Stimulated activated CD4-positive, alpha-beta T cell treated with anti-CD3 and anti-CD28 coated beads, TNF-alpha, amount 100 ng/mL, for 1 hour (primary cell): Measurements from ENCODE around the gene TEX51.

Experiments
- DNase-seq, 3 donors: peaks; one replicate each; pipeline ENCODE4 v3.0.0-alpha.2; 2020; ENCODE audit warnings: low read depth in 3 of 3, low spot score in 1 of 3

The TEX51 gene

DNA sequence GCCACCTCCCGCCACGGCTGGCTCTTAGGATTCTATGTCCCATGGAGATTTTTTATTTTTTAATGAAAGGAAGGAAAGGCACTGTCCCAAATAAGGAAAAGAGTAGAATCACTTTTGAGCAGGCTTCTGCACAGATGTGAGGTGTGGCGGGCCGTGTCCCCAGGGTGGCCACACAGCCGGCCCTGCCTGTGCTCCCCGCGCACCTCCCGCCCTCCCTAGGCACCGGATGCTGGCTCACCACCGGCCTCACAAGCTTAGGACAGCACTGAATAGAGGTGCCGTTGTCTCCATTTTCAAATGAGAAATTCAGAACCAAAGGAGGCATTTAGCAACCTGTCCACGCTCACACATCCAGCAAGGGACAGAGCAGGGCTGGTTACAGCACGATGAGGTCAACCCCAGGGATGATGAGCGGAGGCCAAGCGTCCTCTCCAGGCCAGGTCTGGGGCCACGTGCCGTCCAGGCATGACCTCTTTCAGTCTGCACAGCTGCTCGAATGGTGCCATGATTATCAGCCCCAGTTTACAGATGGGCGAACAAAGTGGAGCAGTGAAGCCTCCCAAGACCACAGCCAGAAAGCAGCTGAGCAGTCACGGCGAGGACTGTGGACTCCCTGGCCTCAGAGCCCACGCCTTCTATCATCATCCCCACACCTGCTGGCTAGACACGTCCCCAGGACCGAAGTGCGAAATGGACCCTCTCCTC lies 20.7 kb upstream of the TEX51 start:
- no peak for DNase-seq

- no peak for DNase-seq
These were observed 20.1 kb upstream of the TEX51 start for GRCh38 chr2:126878601-126879000.

DNA sequence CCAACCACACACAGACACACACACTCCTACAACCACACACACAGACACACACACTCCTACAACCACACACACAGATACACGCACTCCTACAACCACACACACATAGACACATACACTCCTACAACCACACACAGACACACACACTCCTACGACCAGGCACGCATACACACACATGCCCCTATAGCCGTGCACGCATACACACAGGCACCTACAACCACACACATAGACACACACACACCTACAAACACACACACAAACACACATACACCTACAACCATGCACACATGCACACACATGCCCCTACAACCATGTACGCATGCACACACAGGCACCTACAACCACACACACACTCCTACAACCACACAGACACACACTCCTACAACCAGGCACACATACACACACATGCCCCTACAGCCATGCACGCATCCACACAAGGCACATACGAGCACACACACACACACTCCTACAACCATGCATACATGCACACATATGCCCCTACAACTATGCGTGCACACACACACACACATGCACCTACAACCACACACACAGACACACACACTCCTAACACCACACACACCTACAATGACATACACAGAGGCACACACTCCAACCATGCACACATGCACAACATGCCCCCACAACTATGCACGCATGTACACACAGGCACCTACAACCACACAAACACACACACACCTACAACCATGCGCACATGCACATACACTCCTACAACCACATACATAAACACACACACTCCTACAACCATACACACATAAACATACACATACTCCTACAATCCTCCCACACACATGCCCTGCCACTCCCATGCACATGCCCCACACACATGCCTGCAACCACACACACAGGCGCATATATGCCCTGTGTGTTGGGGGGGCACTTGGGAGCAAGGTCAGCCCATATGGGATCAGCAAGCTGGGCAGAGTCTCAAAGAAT lies 19.1 kb upstream of the TEX51 start:
- DNase-seq: no peak

GRCh38 chr2:126880324-126880723 lies 18.4 kb upstream of the TEX51 start:
- no peak for DNase-seq

- DNase-seq: no peak
These were observed 17.9 kb upstream of the TEX51 start for GRCh38 chr2:126880817-126881216.

GRCh38 chr2:126881591-126881990 lies 17.1 kb upstream of the TEX51 start:
- no peak for DNase-seq

DNA sequence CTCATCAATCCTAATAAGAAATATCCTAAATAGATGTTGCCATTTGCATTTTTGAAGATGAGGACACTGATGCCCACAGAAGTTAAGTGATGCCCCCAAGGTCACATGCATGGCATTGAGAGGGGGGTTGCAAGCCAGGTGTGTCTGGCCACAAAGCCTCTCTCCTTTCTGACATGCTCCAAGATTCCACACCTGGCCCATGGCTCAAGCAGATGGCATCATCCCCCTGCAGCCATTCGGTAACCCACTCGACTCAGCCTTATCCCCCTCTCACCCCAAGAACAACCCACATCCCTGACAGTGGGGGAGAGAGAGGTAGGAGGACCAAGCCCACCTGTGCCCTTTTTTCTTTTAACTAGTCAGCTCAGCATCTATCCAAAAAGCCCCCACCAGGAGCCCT lies 16.5 kb upstream of the TEX51 start:
- no peak for DNase-seq

DNA sequence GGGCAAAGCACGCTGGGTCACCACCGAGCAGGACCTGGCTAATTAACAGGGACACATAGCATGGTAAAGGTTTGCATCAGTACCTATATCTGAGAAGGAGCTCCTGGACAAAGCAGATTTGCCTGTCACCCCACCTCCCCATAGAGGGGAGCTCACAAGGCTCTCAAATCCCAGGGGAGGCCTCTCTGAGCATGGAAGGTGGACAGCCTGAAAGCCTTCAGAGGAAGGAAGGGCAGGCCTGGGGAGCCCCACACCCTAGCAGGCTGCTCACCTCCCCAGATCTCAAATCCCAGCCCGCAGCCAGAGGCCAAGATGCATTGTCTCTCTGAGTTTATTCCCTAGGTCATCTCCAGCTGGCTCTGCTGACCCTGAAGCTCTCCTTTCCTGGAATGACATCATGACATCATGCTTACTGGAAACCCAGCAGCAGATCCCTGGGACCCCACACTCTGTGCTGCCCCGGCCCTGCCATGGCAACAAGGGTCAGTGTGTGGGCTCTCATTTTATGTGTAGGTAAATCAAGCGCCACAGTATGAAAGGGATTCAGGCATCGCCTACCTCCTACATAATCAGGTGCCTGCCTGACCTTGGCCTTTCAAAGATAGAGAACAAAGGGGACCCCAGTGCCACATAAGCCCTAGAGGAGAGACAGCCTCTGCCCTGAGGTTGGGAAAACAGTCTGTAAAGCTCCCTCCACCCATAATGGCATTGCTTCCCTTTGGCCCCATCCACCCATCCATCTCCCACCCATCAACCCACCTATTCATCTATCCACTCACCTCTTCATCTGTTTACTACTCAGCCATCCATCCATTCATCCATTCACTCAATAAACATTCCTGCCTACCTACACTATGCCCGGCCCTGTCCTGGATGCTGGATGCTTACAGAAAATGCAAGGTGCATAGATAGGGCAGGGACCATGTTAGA lies 15.7 kb upstream of the TEX51 start:
- DNase-seq: no peak

DNA sequence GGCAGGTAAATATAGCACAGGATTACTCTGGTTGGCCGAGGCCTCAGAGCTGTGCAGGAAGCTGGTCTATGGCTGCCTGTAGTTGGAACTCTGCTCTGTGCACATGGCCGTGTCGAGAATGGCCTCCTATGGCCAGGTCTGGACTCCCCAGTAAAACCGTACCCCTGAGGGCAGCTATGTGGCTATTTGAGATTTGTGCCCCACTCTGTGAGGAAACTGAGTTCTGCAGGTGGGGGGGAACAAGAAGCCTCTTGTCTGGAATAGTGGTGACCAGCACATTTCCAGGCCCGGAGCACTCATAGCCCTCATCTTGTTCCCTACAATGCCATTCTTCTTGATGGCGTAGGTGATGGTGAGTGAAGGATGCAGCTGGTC lies 15.0 kb upstream of the TEX51 start:
- no peak for DNase-seq

- no peak for DNase-seq
These were observed 13.6 kb upstream of the TEX51 start for GRCh38 chr2:126884861-126885750.

GRCh38 chr2:126885751-126886210 lies 12.9 kb upstream of the TEX51 start:
- no peak for DNase-seq

DNA sequence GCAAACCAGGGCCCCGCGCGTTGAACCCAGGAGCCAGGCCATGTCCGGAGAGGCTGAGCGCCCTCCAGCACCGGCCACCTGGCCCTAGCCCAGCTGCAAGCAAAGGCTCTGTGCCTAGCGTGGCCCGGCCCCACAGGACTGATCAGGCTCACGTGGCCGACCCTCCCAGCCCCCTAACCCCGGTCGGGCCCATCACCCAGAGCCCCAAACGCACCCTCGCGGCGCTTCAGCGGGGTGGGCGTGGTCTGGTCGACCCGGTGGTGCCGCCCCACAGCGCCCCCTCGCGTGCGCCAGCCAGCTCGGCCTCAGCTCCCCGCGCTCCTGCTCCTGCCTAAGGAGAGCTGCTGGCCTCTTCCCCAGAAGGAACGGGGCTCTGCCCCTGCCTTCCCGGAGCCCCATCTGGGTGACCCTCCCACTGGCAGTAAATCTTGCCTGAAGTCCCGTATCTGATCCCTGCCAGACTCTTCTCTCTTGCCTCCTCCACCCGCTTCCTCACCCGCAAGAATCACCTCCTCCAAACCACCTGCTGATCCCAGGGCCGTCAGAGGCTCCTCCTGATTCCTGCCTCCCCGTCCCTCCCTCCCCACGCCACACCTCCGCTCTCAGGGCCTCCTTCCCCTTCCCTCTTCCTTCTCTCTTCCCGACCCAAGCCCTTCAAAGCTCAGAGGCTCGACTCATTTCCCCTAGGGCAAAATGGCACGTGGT lies 12.3 kb upstream of the TEX51 start:
- peak in 1 of 3 donors; percentile 19 for DNase-seq

GRCh38 chr2:126886916-126887280 lies 11.8 kb upstream of the TEX51 start:
- DNase-seq: no peak

GRCh38 chr2:126887506-126887905 lies 11.2 kb upstream of the TEX51 start:
- no peak for DNase-seq

- DNase-seq: no peak
These were observed 10.6 kb upstream of the TEX51 start for GRCh38 chr2:126888046-126888445.

DNA sequence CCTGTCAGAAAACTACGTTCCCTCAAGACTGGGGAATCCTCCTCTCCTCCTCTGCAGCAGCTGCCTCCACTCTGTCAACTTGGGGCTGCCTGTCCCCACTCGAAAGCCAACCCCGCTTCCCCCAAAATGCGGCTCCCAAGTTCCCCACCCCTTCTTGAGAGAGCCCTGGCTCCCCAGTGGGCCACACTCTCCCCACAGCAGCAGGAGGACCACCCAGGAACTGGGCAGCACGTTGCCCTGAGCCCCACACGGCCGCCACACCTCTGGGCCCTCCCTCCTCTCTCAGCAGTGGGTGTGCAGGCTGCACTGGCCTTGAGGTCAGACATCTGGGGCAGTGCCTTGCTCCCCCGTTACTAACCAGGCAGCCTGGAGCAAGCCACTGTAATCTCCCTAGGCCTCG lies 9.6 kb upstream of the TEX51 start:
- DNase-seq: no peak

DNA sequence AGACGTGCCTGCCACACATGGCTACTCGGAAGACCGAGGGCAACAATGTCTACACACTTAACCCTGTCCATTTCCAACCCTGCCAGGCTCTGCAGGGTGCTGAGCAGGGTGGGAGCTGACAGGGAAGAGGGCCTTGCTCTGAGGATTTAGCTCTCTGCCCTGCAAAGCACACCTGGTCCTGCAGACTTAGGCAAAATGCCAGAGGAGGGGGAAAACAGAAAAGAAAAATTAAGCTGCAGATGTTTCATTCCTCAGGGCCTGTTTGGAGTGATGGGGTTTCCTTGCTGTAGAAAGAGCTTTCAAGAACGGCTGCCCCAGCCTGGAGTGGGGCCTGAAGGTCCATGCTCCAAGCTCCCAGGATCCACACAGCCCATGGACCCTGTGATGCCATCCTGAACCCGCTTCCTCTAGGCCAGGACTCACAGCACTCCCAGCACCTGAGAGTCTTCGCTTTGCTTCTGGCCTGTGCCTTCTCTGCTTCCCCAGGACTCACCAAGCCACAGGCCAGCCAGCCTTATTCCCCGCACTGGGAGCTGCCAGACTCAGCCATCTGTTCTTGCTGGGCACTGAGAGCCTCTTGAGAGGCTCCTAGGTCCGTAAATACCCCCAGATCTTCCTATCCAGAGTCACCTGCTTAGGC lies 9.1 kb upstream of the TEX51 start:
- no peak for DNase-seq

DNA sequence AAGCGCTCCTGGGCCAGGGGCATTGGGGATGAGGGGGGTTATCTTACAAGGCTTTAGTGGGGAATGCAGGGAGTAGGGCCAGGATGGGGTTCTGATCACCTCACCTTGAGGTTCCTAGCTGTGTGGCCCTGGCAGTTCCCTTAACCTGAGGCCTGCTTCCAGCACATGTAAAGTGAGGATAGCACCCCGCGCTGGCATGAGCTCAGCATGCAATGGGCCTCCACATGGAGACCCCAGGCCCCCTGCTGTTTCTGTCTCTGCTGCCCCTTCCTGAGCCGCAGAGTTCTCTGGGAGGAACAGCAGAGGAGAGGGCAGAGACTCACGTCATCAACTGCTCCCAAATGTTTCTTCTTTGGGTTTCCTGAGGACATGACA lies 8.6 kb upstream of the TEX51 start:
- DNase-seq: no peak
